Measurements from ENCODE around the gene RAB10. TPM values are rescaled to one million over a fixed set of nuclear protein-coding genes. Genes with fewer than 3 reads are reported as not detected.

Gene RAB10
- total and polyA plus RNA-seq, 4 experiments from 2014 or later: 67.8 to 108 (median 91.8) TPM

DNA sequence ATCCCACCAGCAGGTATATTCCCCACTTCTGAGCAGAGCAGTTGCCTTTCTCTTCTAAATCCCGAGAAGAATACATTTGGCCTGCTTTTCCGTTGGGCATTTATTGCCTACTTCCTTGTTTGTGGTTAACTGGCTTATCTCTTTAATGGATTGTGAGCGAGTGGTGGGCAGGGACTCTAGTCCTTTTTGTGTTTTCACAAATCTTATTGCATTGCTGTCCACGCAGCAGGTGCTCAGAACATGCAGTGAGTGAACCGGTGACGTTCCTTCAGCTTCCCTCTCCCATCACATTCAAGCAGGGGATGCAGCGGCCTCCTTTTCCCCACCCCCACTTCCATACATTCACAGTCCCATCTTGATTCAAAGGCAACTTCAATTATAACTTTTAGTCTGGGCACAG is 110.1 kb downstream of the RAB10 start:
- H3K9me3 Mint-ChIP-seq: peaks cover 0 to 2% (median 0%) of the 10 kb centered on the region in 8 donors
- ChIA-PET POLR2A (ENCODE audit: partially characterized antibody) (interaction anchor here (0.7 to 2.2 kb wide), 3 partner anchors 41 to 152 kb away, joined by 3 to 10 read pairs (median 5); no protein-coding TSS in a partner anchor), CTCF (ENCODE audit: partially characterized antibody) (interaction anchor here (1.0 to 6.8 kb wide), 6 partner anchors 16 to 291 kb away, joined by 3 to 70 read pairs (median 8); no protein-coding TSS in a partner anchor)
- no peaks in the 10 kb centered on the region for H3K4me1 ChIP-seq (ENCODE audit: insufficient read depth, low read length)
- no peaks in the 10 kb centered on the region for H3K36me3 Mint-ChIP-seq
- no peak overlapping the region for H3K4me3 ChIP-seq (ENCODE audit: low read length in 2 of 2)
- peaks cover 6% of the 10 kb centered on the region for H3K27me3 ChIP-seq (ENCODE audit: insufficient read depth, low read length)
- no peaks in the 10 kb centered on the region for H3K9me3 ChIP-seq (ENCODE audit: control insufficient read depth in 1 of 2, low read length in 2 of 2)
- DNase-seq: no peak
- no peaks in the 10 kb centered on the region for H3K36me3 ChIP-seq (ENCODE audit: insufficient read depth, low read length)
- H3K27me3 Mint-ChIP-seq: peaks cover 2 to 6% of the 10 kb centered on the region in 2 donors
- H3K27ac Mint-ChIP-seq: peak overlapping the region in 1 of 7 donors; percentile 59
- H3K4me3 Mint-ChIP-seq: no peak overlapping the region
- peaks cover 0 to 6% (median 2%) of the 10 kb centered on the region in 4 donors for H3K4me1 Mint-ChIP-seq
- H3K27ac ChIP-seq (ENCODE audit: low read depth, low read length): no peak overlapping the region
- intact Hi-C loops (cut with micrococcal nuclease): loop anchor here (2.0 kb wide), 1 partner anchor 537 kb away; no protein-coding TSS in a partner anchor

DNA sequence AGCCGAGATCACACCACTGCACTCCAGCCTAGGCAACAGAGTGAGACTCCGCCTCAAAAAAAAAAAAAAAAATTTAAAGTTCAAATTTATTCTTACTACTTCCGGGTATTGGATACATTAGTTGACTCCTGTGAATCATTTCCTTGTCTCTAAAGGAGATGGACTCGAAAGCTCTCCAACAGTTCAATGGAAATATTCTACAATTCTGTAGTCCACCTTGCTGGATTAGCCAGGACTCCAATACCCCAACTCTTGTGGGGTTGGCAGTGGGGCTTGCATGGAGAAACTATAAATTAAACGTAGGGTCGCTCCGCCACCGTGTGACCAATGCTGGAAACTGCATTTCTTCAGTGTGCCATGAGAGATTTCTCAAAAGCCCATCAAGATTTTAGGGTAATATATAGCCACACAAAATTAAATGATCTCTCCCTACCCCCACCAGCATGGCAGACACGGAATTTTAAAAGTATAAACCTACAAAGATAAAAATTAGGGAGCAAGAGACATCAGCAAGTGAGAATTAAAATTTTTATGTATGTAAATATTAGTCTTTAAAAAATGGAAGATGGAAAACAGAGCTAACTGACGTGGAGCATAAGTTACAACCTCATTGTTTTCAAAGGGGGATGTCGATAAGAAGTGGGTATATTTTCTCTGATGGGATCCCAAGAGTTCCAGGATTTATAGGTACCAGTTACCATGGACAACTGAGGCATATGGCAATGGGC is 111.2 kb downstream of the RAB10 start:
- Mint-ChIP-seq H3K4me3 (no peak overlapping the region), H3K4me1 (peaks cover 0 to 4% (median 2%) of the 10 kb centered on the region in 4 donors), H3K36me3 (peaks cover 0 to 1% of the 10 kb centered on the region in 2 donors), H3K27me3 (peaks cover 9 to 10% of the 10 kb centered on the region in 2 donors), H3K27ac (no peak overlapping the region), H3K9me3 (peaks cover 0 to 2% (median 0%) of the 10 kb centered on the region in 8 donors)
- H3K27ac ChIP-seq (ENCODE audit: low read depth, low read length): no peak overlapping the region
- intact Hi-C loops (cut with micrococcal nuclease): loop anchor here (1.0 to 2.0 kb wide), 5 partner anchors 57 to 538 kb away; no protein-coding TSS in a partner anchor
- peaks cover 6% of the 10 kb centered on the region for H3K27me3 ChIP-seq (ENCODE audit: insufficient read depth, low read length)
- no peak overlapping the region for H3K4me3 ChIP-seq (ENCODE audit: low read length in 2 of 2)
- ChIA-PET CTCF (ENCODE audit: partially characterized antibody) (interaction anchor here (0.6 to 6.8 kb wide), 13 partner anchors 18 to 445 kb away, joined by 3 to 70 read pairs (median 4); partner anchors contain the start of gene ASXL2), POLR2A (ENCODE audit: partially characterized antibody) (interaction anchor here (0.7 to 2.2 kb wide), 3 partner anchors 40 to 154 kb away, joined by 3 to 10 read pairs (median 5); no protein-coding TSS in a partner anchor)
- H3K9me3 ChIP-seq (ENCODE audit: control insufficient read depth in 1 of 2, low read length in 2 of 2): no peaks in the 10 kb centered on the region
- no peaks in the 10 kb centered on the region for H3K4me1 ChIP-seq (ENCODE audit: insufficient read depth, low read length)
- no peaks in the 10 kb centered on the region for H3K36me3 ChIP-seq (ENCODE audit: insufficient read depth, low read length)
- peak; percentile 47 to 58 (median 49) for DNase-seq

DNA sequence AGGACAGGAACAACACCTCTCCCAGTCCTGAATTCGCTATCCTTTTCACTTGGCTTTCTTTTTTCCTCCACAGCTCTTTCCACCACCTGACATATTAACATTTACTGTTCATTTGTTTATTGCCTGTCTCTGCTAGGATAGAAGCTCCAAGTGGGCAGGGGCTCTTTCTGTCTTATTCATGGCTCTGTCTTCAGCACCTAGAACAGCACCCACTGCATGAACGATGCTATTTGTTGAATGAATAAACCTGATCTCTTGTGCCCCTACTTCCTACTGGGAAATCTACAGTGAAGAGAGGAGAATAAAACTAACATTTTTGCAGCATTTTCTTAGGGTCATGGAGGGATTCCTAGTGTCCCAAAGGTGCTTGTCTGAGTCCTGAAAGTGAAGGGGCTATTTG is 114.6 kb downstream of the RAB10 start:
- no peak overlapping the region for H3K27ac ChIP-seq (ENCODE audit: low read depth, low read length)
- no peaks in the 10 kb centered on the region for H3K4me1 ChIP-seq (ENCODE audit: insufficient read depth, low read length)
- H3K9me3 ChIP-seq (ENCODE audit: control insufficient read depth in 1 of 2, low read length in 2 of 2): no peaks in the 10 kb centered on the region
- H3K4me3 ChIP-seq (ENCODE audit: low read length in 2 of 2): no peak overlapping the region
- Mint-ChIP-seq H3K4me1 (peaks cover 0 to 4% (median 2%) of the 10 kb centered on the region in 4 donors), H3K27me3 (peaks cover 16 to 17% of the 10 kb centered on the region in 2 donors), H3K27ac (peak overlapping the region in 1 of 7 donors; percentile 3), H3K9me3 (peaks cover 0 to 2% (median 0%) of the 10 kb centered on the region in 8 donors), H3K4me3 (no peak overlapping the region), H3K36me3 (peaks cover 0 to 3% of the 10 kb centered on the region in 2 donors)
- POLR2A ChIA-PET (ENCODE audit: partially characterized antibody): no interaction called here
- intact Hi-C loops (cut with micrococcal nuclease): no loop called here
- CTCF ChIA-PET (ENCODE audit: partially characterized antibody): interaction anchor here (2.1 to 6.8 kb wide), 2 partner anchors 156 to 197 kb away, joined by 15 to 70 read pairs; no protein-coding TSS in a partner anchor
- no peak for DNase-seq
- H3K27me3 ChIP-seq (ENCODE audit: insufficient read depth, low read length): peaks cover 6% of the 10 kb centered on the region
- no peaks in the 10 kb centered on the region for H3K36me3 ChIP-seq (ENCODE audit: insufficient read depth, low read length)

DNA sequence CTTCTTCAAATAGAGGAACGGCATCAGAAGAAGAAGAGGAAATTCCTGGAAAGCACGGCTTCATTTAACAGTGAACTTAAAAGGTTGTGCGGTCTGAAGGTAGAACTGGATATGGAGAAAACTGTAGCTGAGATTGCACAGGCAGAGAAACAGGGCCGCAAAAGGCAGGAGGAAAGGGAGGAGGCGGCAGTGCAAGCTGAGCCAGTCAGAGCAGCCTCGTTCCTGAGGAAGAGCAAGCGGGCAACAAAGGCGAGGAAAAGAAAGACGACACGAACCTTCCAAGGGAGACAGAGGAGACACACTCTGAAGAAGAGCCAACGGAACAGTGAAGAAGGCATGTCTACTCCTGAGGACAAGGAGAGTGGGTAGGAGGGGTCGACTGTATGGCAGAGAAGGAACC is 116.4 kb downstream of the RAB10 start:
- H3K27ac ChIP-seq (ENCODE audit: low read depth, low read length): no peak overlapping the region
- intact Hi-C loops (cut with micrococcal nuclease): no loop called here
- H3K4me3 ChIP-seq (ENCODE audit: low read length in 2 of 2): no peak overlapping the region
- no peak for DNase-seq
- peaks cover 0 to under 1% (median 0%) of the 10 kb centered on the region in 4 donors for H3K4me1 Mint-ChIP-seq
- POLR2A ChIA-PET (ENCODE audit: partially characterized antibody): no interaction called here
- H3K27ac Mint-ChIP-seq: no peak overlapping the region
- H3K9me3 Mint-ChIP-seq: peaks cover 0 to 2% (median 0%) of the 10 kb centered on the region in 8 donors
- H3K27me3 Mint-ChIP-seq: peaks cover 16 to 17% of the 10 kb centered on the region in 2 donors
- no peaks in the 10 kb centered on the region for H3K4me1 ChIP-seq (ENCODE audit: insufficient read depth, low read length)
- no peaks in the 10 kb centered on the region for H3K36me3 ChIP-seq (ENCODE audit: insufficient read depth, low read length)
- H3K4me3 Mint-ChIP-seq: no peak overlapping the region
- CTCF ChIA-PET (ENCODE audit: partially characterized antibody): interaction anchor here (1.1 to 1.3 kb wide), 2 partner anchors 35 to 199 kb away, joined by 3 read pairs; no protein-coding TSS in a partner anchor
- no peaks in the 10 kb centered on the region for H3K9me3 ChIP-seq (ENCODE audit: control insufficient read depth in 1 of 2, low read length in 2 of 2)
- peaks cover 6% of the 10 kb centered on the region for H3K27me3 ChIP-seq (ENCODE audit: insufficient read depth, low read length)
- peaks cover 0 to 3% of the 10 kb centered on the region in 2 donors for H3K36me3 Mint-ChIP-seq

DNA sequence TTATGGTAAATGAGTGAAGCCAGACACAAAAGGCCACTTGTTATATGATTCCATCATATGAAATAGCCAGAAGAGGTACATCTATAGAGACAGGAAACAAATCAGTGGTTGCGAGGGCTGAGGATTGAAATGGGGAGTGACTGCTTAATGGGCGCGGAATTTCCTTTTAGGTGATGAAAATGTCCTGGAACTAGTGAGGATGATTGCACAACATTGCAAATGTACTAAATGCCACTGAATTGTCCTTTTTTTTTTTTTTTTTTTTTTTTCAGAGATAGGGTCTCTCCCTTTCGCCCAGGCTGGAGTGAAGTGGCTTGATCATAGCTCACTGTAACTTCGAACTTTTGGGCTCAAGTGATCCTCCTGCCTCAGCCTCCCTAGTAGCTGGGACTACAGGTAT is 123.7 kb downstream of the RAB10 start:
- Mint-ChIP-seq H3K36me3 (no peaks in the 10 kb centered on the region), H3K4me3 (no peak overlapping the region), H3K9me3 (peaks cover 0 to 2% (median 0%) of the 10 kb centered on the region in 8 donors), H3K27me3 (peaks cover 0 to 4% of the 10 kb centered on the region in 2 donors), H3K4me1 (no peaks in the 10 kb centered on the region), H3K27ac (no peak overlapping the region)
- Histone ChIP-seq H3K27me3 (ENCODE audit: insufficient read depth, low read length) (no peaks in the 10 kb centered on the region), H3K4me3 (ENCODE audit: low read length in 2 of 2) (no peak overlapping the region), H3K27ac (ENCODE audit: low read depth, low read length) (no peak overlapping the region), H3K9me3 (ENCODE audit: control insufficient read depth in 1 of 2, low read length in 2 of 2) (no peaks in the 10 kb centered on the region), H3K36me3 (ENCODE audit: insufficient read depth, low read length) (no peaks in the 10 kb centered on the region), H3K4me1 (ENCODE audit: insufficient read depth, low read length) (no peaks in the 10 kb centered on the region)
- ChIA-PET CTCF (ENCODE audit: partially characterized antibody) (interaction anchor here (1.4 kb wide), 1 partner anchor 166 kb away, joined by 5 read pairs; no protein-coding TSS in a partner anchor), POLR2A (ENCODE audit: partially characterized antibody) (no interaction called here)
- no peak for DNase-seq
- intact Hi-C loops (cut with micrococcal nuclease): no loop called here

DNA sequence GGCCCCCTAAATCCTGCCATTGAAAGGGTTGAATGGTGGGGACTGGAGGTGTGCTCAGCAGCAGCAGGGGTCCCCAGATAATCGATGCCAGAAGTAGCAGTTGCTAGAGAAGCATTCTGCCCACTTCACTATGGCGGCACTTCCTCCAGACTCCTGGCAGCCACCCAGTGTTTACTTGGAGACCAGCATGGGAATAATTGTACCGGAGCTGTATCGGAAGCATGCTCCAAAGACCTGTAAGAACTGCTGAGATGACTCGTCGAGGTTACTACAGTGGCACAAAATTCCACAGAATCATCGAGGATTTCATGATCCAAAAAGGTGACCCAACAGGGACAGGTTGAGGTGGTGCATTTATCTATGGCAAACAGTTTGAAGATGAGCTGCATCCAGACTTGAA is 128.0 kb downstream of the RAB10 start:
- no peak for DNase-seq

DNA sequence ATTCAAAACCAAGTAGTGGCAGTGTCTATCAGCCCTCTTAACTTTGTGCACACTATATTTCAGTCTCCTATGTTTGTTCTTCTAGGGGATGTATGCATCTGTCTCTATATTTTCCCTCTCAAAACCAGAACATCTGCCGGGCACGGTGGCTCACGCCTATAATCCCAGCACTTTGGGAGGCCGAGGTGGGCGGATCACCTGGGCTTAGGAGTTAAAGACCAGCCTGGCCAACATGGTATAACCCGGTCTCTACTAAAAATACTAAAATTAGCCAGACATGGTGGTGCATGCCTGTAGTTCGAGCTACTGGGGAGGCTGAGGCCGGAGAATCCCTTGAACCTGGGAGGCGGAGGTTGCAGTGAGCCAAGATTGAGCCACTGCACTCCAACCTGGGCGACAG is 129.1 kb downstream of the RAB10 start:
- intact Hi-C loops (cut with micrococcal nuclease): no loop called here
- no peaks in the 10 kb centered on the region for H3K9me3 ChIP-seq (ENCODE audit: control insufficient read depth in 1 of 2, low read length in 2 of 2)
- CTCF ChIA-PET (ENCODE audit: partially characterized antibody): no interaction called here
- no peaks in the 10 kb centered on the region for H3K4me1 ChIP-seq (ENCODE audit: insufficient read depth, low read length)
- no peak overlapping the region for H3K27ac ChIP-seq (ENCODE audit: low read depth, low read length)
- no peak for DNase-seq
- H3K27me3 Mint-ChIP-seq: peaks cover 0 to 2% of the 10 kb centered on the region in 2 donors
- H3K27ac Mint-ChIP-seq: no peak overlapping the region
- H3K36me3 ChIP-seq (ENCODE audit: insufficient read depth, low read length): no peaks in the 10 kb centered on the region
- no peak overlapping the region for H3K4me3 ChIP-seq (ENCODE audit: low read length in 2 of 2)
- no peak overlapping the region for H3K4me3 Mint-ChIP-seq
- no peaks in the 10 kb centered on the region for H3K9me3 Mint-ChIP-seq
- no peaks in the 10 kb centered on the region for H3K4me1 Mint-ChIP-seq
- no peaks in the 10 kb centered on the region for H3K27me3 ChIP-seq (ENCODE audit: insufficient read depth, low read length)
- POLR2A ChIA-PET (ENCODE audit: partially characterized antibody): no interaction called here
- H3K36me3 Mint-ChIP-seq: no peaks in the 10 kb centered on the region

More for the DNA sequence above, 128.0 kb downstream of the RAB10 start:
- Mint-ChIP-seq H3K36me3 (no peaks in the 10 kb centered on the region), H3K4me3 (no peak overlapping the region), H3K27ac (no peak overlapping the region), H3K4me1 (no peaks in the 10 kb centered on the region), H3K9me3 (no peaks in the 10 kb centered on the region), H3K27me3 (peaks cover 0 to 2% of the 10 kb centered on the region in 2 donors)
- Histone ChIP-seq H3K9me3 (ENCODE audit: control insufficient read depth in 1 of 2, low read length in 2 of 2) (no peaks in the 10 kb centered on the region), H3K27ac (ENCODE audit: low read depth, low read length) (no peak overlapping the region), H3K4me3 (ENCODE audit: low read length in 2 of 2) (no peak overlapping the region), H3K4me1 (ENCODE audit: insufficient read depth, low read length) (no peaks in the 10 kb centered on the region), H3K27me3 (ENCODE audit: insufficient read depth, low read length) (no peaks in the 10 kb centered on the region), H3K36me3 (ENCODE audit: insufficient read depth, low read length) (no peaks in the 10 kb centered on the region)
- ChIA-PET POLR2A (ENCODE audit: partially characterized antibody) (no interaction called here), CTCF (ENCODE audit: partially characterized antibody) (no interaction called here)
- intact Hi-C loops (cut with micrococcal nuclease): no loop called here
